Measurements from ENCODE around the gene ANKRD55. TPM values are rescaled to one million over a fixed set of nuclear protein-coding genes. Genes with fewer than 3 reads are reported as not detected.
"Not testable (repeated sequence)": the region's sequence is repeated elsewhere in the genome, so short reads cannot be mapped to it uniquely, and the experiment has no call there.

ANKRD55 gene
- total RNA-seq, 1 donor from 2014 or later = 1.4 TPM

- intact Hi-C loops (cut with micrococcal nuclease) = loop anchor here (2.0 kb wide), 1 partner anchor 22 kb away; no protein-coding TSS in a partner anchor
- Mint-ChIP-seq H3K4me1 (ENCODE audit: low read depth) (peaks cover 31% of the 10 kb centered on the region), H3K27ac (peak overlapping the region; percentile 57)
- H3K9me3 Mint-ChIP-seq; H3K4me3 Mint-ChIP-seq (ENCODE audit: low read depth); DNase-seq (ENCODE audit: low spot score); H3K27me3 Mint-ChIP-seq (ENCODE audit: low read depth); H3K36me3 Mint-ChIP-seq (ENCODE audit: low read depth): not testable (repeated sequence)
Observed at GRCh38 chr5:56081053-56081642, 152.0 kb downstream of the ANKRD55 start.

GRCh38 chr5:56080375-56081052 is 152.6 kb downstream of the ANKRD55 start:
- Mint-ChIP-seq H3K4me1 (ENCODE audit: low read depth) (peaks cover 31% of the 10 kb centered on the region), H3K4me3 (ENCODE audit: low read depth) (no peak overlapping the region)

GRCh38 chr5:56079157-56079500 is 154.0 kb downstream of the ANKRD55 start:
- H3K9me3 Mint-ChIP-seq; H3K4me3 Mint-ChIP-seq (ENCODE audit: low read depth); DNase-seq (ENCODE audit: low spot score); intact Hi-C loops (cut with micrococcal nuclease); H3K27me3 Mint-ChIP-seq (ENCODE audit: low read depth); H3K27ac Mint-ChIP-seq; H3K36me3 Mint-ChIP-seq (ENCODE audit: low read depth): not testable (repeated sequence)
- H3K4me1 Mint-ChIP-seq (ENCODE audit: low read depth) = peaks cover 27% of the 10 kb centered on the region

More at GRCh38 chr5:56080375-56081052, 152.6 kb downstream of the ANKRD55 start:
- Mint-ChIP-seq H3K9me3 (no peaks in the 10 kb centered on the region), H3K27ac (peak overlapping the region; percentile 0), H3K36me3 (ENCODE audit: low read depth) (no peaks in the 10 kb centered on the region), H3K27me3 (ENCODE audit: low read depth) (peaks cover 3% of the 10 kb centered on the region)
- intact Hi-C loops (cut with micrococcal nuclease) = loop anchor here (1.0 to 2.0 kb wide), 2 partner anchors 14 to 22 kb away; no protein-coding TSS in a partner anchor
- DNase-seq (ENCODE audit: low spot score) = no peak

- peaks cover 28% of the 10 kb centered on the region for H3K4me1 Mint-ChIP-seq (ENCODE audit: low read depth)
- no peak overlapping the region for H3K27ac Mint-ChIP-seq
- peaks cover 3% of the 10 kb centered on the region for H3K27me3 Mint-ChIP-seq (ENCODE audit: low read depth)
- intact Hi-C loops (cut with micrococcal nuclease) = no loop called here
- no peak overlapping the region for H3K4me3 Mint-ChIP-seq (ENCODE audit: low read depth)
- no peaks in the 10 kb centered on the region for H3K9me3 Mint-ChIP-seq
- no peak for DNase-seq (ENCODE audit: low spot score)
- no peaks in the 10 kb centered on the region for H3K36me3 Mint-ChIP-seq (ENCODE audit: low read depth)
Observed at GRCh38 chr5:56078278-56079156, 154.6 kb downstream of the ANKRD55 start.

GRCh38 chr5:56077796-56078233 is 155.3 kb downstream of the ANKRD55 start:
- intact Hi-C loops (cut with micrococcal nuclease) = no loop called here
- Mint-ChIP-seq H3K27me3 (ENCODE audit: low read depth) (peaks cover 3% of the 10 kb centered on the region), H3K4me1 (ENCODE audit: low read depth) (peaks cover 32% of the 10 kb centered on the region), H3K9me3 (no peaks in the 10 kb centered on the region), H3K36me3 (ENCODE audit: low read depth) (no peaks in the 10 kb centered on the region), H3K27ac (no peak overlapping the region), H3K4me3 (ENCODE audit: low read depth) (no peak overlapping the region)
- DNase-seq (ENCODE audit: low spot score) = no peak

GRCh38 chr5:56076486-56076885 is 156.6 kb downstream of the ANKRD55 start:
- Mint-ChIP-seq H3K9me3 (no peaks in the 10 kb centered on the region), H3K36me3 (ENCODE audit: low read depth) (no peaks in the 10 kb centered on the region), H3K4me3 (ENCODE audit: low read depth) (no peak overlapping the region), H3K27ac (no peak overlapping the region), H3K4me1 (ENCODE audit: low read depth) (peaks cover 28% of the 10 kb centered on the region), H3K27me3 (ENCODE audit: low read depth) (peaks cover 4% of the 10 kb centered on the region)
- no peak for DNase-seq (ENCODE audit: low spot score)
- intact Hi-C loops (cut with micrococcal nuclease) = no loop called here

GRCh38 chr5:56075361-56075760 is 157.8 kb downstream of the ANKRD55 start:
- no peak overlapping the region for H3K27ac Mint-ChIP-seq
- H3K36me3 Mint-ChIP-seq (ENCODE audit: low read depth) = no peaks in the 10 kb centered on the region
- H3K4me3 Mint-ChIP-seq (ENCODE audit: low read depth) = no peak overlapping the region
- peaks cover 28% of the 10 kb centered on the region for H3K4me1 Mint-ChIP-seq (ENCODE audit: low read depth)
- intact Hi-C loops (cut with micrococcal nuclease) = no loop called here
- DNase-seq (ENCODE audit: low spot score) = no peak
- peaks cover 9% of the 10 kb centered on the region for H3K27me3 Mint-ChIP-seq (ENCODE audit: low read depth)
- no peaks in the 10 kb centered on the region for H3K9me3 Mint-ChIP-seq

- no peaks in the 10 kb centered on the region for H3K36me3 Mint-ChIP-seq (ENCODE audit: low read depth)
- no peak for DNase-seq (ENCODE audit: low spot score)
- H3K27ac Mint-ChIP-seq = no peak overlapping the region
- H3K4me1 Mint-ChIP-seq (ENCODE audit: low read depth) = peaks cover 39% of the 10 kb centered on the region
- no peak overlapping the region for H3K4me3 Mint-ChIP-seq (ENCODE audit: low read depth)
- H3K27me3 Mint-ChIP-seq (ENCODE audit: low read depth) = peaks cover 18% of the 10 kb centered on the region
- no peaks in the 10 kb centered on the region for H3K9me3 Mint-ChIP-seq
- intact Hi-C loops (cut with micrococcal nuclease) = no loop called here
Observed at GRCh38 chr5:56072863-56073766, 160.0 kb downstream of the ANKRD55 start.

- Mint-ChIP-seq H3K4me1 (ENCODE audit: low read depth) (peaks cover 45% of the 10 kb centered on the region), H3K9me3 (no peaks in the 10 kb centered on the region), H3K27me3 (ENCODE audit: low read depth) (peaks cover 26% of the 10 kb centered on the region), H3K36me3 (ENCODE audit: low read depth) (no peaks in the 10 kb centered on the region), H3K4me3 (ENCODE audit: low read depth) (no peak overlapping the region), H3K27ac (no peak overlapping the region)
- no peak for DNase-seq (ENCODE audit: low spot score)
- intact Hi-C loops (cut with micrococcal nuclease) = no loop called here
Observed at GRCh38 chr5:56071470-56071869, 161.7 kb downstream of the ANKRD55 start.

GRCh38 chr5:56070851-56071465 is 162.2 kb downstream of the ANKRD55 start:
- DNase-seq (ENCODE audit: low spot score) = no peak
- Mint-ChIP-seq H3K4me3 (ENCODE audit: low read depth) (no peak overlapping the region), H3K4me1 (ENCODE audit: low read depth) (peaks cover 45% of the 10 kb centered on the region), H3K27me3 (ENCODE audit: low read depth) (peaks cover 26% of the 10 kb centered on the region), H3K27ac (no peak overlapping the region), H3K9me3 (no peaks in the 10 kb centered on the region), H3K36me3 (ENCODE audit: low read depth) (no peaks in the 10 kb centered on the region)
- intact Hi-C loops (cut with micrococcal nuclease) = no loop called here

- H3K4me1 Mint-ChIP-seq (ENCODE audit: low read depth) = peaks cover 48% of the 10 kb centered on the region
- H3K36me3 Mint-ChIP-seq (ENCODE audit: low read depth) = no peaks in the 10 kb centered on the region
- intact Hi-C loops (cut with micrococcal nuclease) = no loop called here
- no peak for DNase-seq (ENCODE audit: low spot score)
- H3K27me3 Mint-ChIP-seq (ENCODE audit: low read depth) = peaks cover 26% of the 10 kb centered on the region
- H3K4me3 Mint-ChIP-seq (ENCODE audit: low read depth) = no peak overlapping the region
- H3K27ac Mint-ChIP-seq = no peak overlapping the region
- H3K9me3 Mint-ChIP-seq = no peaks in the 10 kb centered on the region
Observed at GRCh38 chr5:56069652-56070226, 163.4 kb downstream of the ANKRD55 start.
